T-cell (primary cell): ENCODE measurements around the gene CD160. TPM values are rescaled to one million over a fixed set of nuclear protein-coding genes. Genes with fewer than 3 reads are reported as not detected.

Experiments used
- ATAC-seq, 4 experiments: fragments of 200-7000 bp in 3 of 4; fragments of 150-1000 bp in 1 of 4; cut with Tn5 transposase; replicated peaks in 1 of 4; 1 replicate in 3 of 4; 2 replicates in 1 of 4; pipeline ENCODE4 v1.10.0; 2021; ENCODE audit warnings: moderate library complexity in 3 of 4, mild to moderate bottlenecking in 2 of 4, moderate number of reproducible peaks in 1 of 4
- CTCF ChIA-PET, 2 donors: fragments of 300-600 bp; sonication (Branson Sonifier 250); formaldehyde crosslinking; loops; one replicate each; lab custom pipeline; 2022; ENCODE audit warnings: antibody characterized with exemption in 2 of 2; lab: Charles Lee
- POLR2A ChIA-PET, 2 donors: fragments of 300-600 bp; sonication (Branson Sonifier 250); formaldehyde crosslinking; loops; one replicate each; lab custom pipeline; 2022; ENCODE audit warnings: antibody characterized with exemption in 2 of 2; lab: Charles Lee
- DNase-seq, 35 experiments: peaks; one replicate each; pipeline versions ENCODE4 v3.0.0 to v3.0.0-alpha.2; 2013 to 2023
- H3K27ac ChIP-seq: one replicate; pipeline ENCODE4 v1.5.1; 2013; ENCODE audit warnings: low read length
- H3K27me3 ChIP-seq, 2 experiments: replicated peaks in 1 of 2; 1 replicate in 1 of 2; 2 replicates in 1 of 2; pipeline versions ENCODE4 v1.6.1 to v1.7.0; 2013; ENCODE audit warnings: low read length in 1 of 2, mixed read lengths in 1 of 2; ENCODE audit not compliant: control insufficient read depth in 2 of 2, insufficient read depth in 2 of 2; ENCODE audit errors: extremely low read depth in 1 of 2
- H3K36me3 ChIP-seq, 2 donors: 1 replicate in 1 of 2; 2 replicates in 1 of 2; pipeline versions ENCODE4 v1.6.1 to v1.7.0; 2013; ENCODE audit warnings: low read length in 1 of 2; ENCODE audit not compliant: control insufficient read depth in 2 of 2, insufficient read depth in 1 of 2; ENCODE audit errors: extremely low read depth in 1 of 2
- H3K4me1 ChIP-seq, 2 experiments: 1 replicate in 1 of 2; 2 replicates in 1 of 2; pipeline versions ENCODE4 v1.6.1 to v1.7.0; 2013; ENCODE audit warnings: low read length in 2 of 2, mixed read lengths in 1 of 2; ENCODE audit not compliant: insufficient read depth in 2 of 2, control insufficient read depth in 1 of 2; ENCODE audit errors: extremely low read depth in 1 of 2
- H3K4me3 ChIP-seq, 2 donors: 1 replicate in 1 of 2; 2 replicates in 1 of 2; pipeline versions ENCODE4 v1.5.1 to v1.7.0; 2013; ENCODE audit warnings: mild to moderate bottlenecking in 2 of 2, low read length in 1 of 2, moderate library complexity in 1 of 2; ENCODE audit not compliant: control insufficient read depth in 1 of 2; ENCODE audit errors: extremely low read depth in 1 of 2
- H3K9me3 ChIP-seq: 2 replicates; pipeline ENCODE4 v1.7.0; 2013
- H3K27ac Mint-ChIP-seq, 2 donors: one replicate each; pipeline ENCODE4 v1.8.0; 2020 to 2021; ENCODE audit warnings: mild to moderate bottlenecking in 2 of 2, mixed read lengths in 2 of 2
- H3K27me3 Mint-ChIP-seq, 2 donors: one replicate each; pipeline ENCODE4 v1.8.0; 2021 to 2022; ENCODE audit warnings: mixed read lengths in 2 of 2
- H3K36me3 Mint-ChIP-seq: one replicate; pipeline ENCODE4 v1.8.0; 2021; ENCODE audit warnings: mixed read lengths
- H3K4me1 Mint-ChIP-seq, 3 donors: one replicate each; pipeline ENCODE4 v1.8.0; 2020 to 2022; ENCODE audit warnings: mixed read lengths in 3 of 3, mild to moderate bottlenecking in 1 of 3
- H3K4me3 Mint-ChIP-seq, 3 donors: one replicate each; pipeline ENCODE4 v1.8.0; 2020 to 2022; ENCODE audit warnings: mild to moderate bottlenecking in 3 of 3, mixed read lengths in 3 of 3, moderate library complexity in 3 of 3
- H3K9me3 Mint-ChIP-seq, 3 donors: one replicate each; pipeline ENCODE4 v1.8.0; 2020 to 2022; ENCODE audit warnings: mixed read lengths in 3 of 3
- WGBS: methylation state at CpG from one replicate; pipeline ENCODE4 v1.1.5; 2013; ENCODE audit warnings: missing lambda C conversion rate; ENCODE audit not compliant: insufficient coverage; 5-methylcytosine and 5-hydroxymethylcytosine counted together
- total RNA-seq, 35 experiments: library from RNA in 6 of 35; stranded (reverse) in 6 of 35; fragments of 120-200 nt in 1 of 35; gene quantifications; one replicate each; pipeline versions ENCODE4 v1.2.1 to v1.2.4 and lab custom pipeline; 2013 to 2026

CD160 gene
- total RNA-seq, 5 donors from 2014 or later (not counting 1 experiment from before 2014, with no cell fraction given): 0.53 to 9.1 (median 1.7) TPM

DNA sequence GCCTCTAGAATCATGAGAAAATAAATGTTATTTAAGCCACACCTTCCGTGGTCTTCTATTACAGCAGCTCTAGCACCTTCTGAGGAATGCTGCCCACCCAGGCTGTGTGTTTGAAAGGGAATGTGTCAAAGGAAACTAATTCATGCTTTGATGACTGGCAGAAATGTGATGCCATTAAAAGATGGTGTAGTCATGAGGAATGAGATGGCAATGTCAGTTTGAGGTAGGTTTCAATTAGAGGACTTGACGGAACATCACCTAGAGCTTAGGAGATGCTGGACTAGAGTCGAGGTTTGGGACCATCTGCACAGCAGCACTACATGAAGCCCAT, 22.7 kb upstream of the CD160 start:
- Mint-ChIP-seq H3K27ac (no peak overlapping the region), H3K27me3 (no peaks in the 10 kb centered on the region), H3K4me1 (peaks cover 0 to 5% (median 0%) of the 10 kb centered on the region in 3 donors), H3K9me3 (no peaks in the 10 kb centered on the region), H3K36me3 (no peaks in the 10 kb centered on the region), H3K4me3 (no peak overlapping the region)
- ATAC-seq (no peak), DNase-seq (no peak)
- Histone ChIP-seq H3K36me3 (no peaks in the 10 kb centered on the region), H3K4me1 (peaks cover 0 to 3% of the 10 kb centered on the region in 2 experiments), H3K4me3 (no peak overlapping the region), H3K27ac (no peak overlapping the region), H3K9me3 (no peaks in the 10 kb centered on the region), H3K27me3 (no peaks in the 10 kb centered on the region)
- 100% methylated on average over 2 of the region's 3 CpGs for WGBS
- ChIA-PET CTCF (no interaction called here), POLR2A (no interaction called here)

DNA sequence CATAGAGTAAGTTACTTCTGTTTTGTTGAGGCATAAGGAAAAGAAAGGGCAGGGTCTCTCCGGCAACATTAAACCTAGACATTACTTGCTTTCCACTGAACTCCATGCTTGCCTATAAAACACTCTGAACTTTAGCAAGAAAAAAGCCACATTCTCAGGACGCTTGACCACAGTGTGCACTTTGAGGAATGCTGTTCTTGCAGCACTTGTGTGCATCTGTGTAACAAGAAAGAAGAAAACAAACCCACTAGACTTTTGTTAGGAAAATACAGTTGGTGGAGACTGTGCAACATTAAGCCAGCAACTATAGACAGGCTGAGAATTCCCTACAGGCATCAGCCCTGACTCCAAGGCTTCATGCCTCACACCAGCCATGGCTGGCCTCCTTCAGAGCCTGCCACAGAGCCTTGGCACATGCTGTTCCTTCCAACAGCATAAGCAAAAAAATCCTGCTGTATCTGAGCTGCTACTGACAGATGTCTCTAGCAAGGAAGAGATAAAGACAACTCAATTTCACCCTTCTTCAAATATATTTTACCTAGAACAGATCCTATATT, 17.9 kb upstream of the CD160 start:
- WGBS: 100% methylated on average over 1 of the region's 2 CpGs
- no peaks in the 10 kb centered on the region for H3K9me3 Mint-ChIP-seq
- no peak overlapping the region for H3K27ac ChIP-seq
- CTCF ChIA-PET: no interaction called here
- no peaks in the 10 kb centered on the region for H3K27me3 Mint-ChIP-seq
- H3K4me1 ChIP-seq: no peaks in the 10 kb centered on the region
- no peaks in the 10 kb centered on the region for H3K36me3 Mint-ChIP-seq
- no peak overlapping the region for H3K4me3 Mint-ChIP-seq
- DNase-seq (no peak), ATAC-seq (no peak)
- H3K27me3 ChIP-seq: no peaks in the 10 kb centered on the region
- H3K36me3 ChIP-seq: no peaks in the 10 kb centered on the region
- POLR2A ChIA-PET: no interaction called here
- no peaks in the 10 kb centered on the region for H3K4me1 Mint-ChIP-seq
- H3K27ac Mint-ChIP-seq: no peak overlapping the region
- no peak overlapping the region for H3K4me3 ChIP-seq
- H3K9me3 ChIP-seq: no peaks in the 10 kb centered on the region

- H3K4me3 Mint-ChIP-seq: no peak overlapping the region
- CTCF ChIA-PET: no interaction called here
Observed at GRCh38 chr1:145702052-145702451, 17.2 kb upstream of the CD160 start.

DNA sequence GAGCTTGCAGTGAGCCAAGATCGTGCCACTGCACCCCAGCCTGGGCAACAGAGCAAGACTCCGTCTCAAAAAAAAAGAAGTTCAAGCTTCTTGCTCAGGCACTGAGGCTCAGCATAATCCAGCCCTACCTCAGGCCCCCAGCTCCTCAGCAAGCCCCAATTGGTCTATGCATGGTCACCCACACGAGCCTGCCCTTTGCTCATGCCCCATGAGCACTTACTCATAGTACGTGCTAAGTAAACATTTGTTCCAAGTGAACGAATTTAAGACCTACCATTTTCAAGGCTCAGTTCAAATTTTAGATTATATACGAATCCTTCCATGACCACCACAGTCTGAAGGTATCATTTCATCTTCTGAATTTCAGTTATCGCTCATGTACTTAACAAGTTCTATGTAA, 16.5 kb upstream of the CD160 start:
- no peaks in the 10 kb centered on the region for H3K27me3 ChIP-seq
- CTCF ChIA-PET: no interaction called here
- ATAC-seq (no peak), DNase-seq (no peak)
- Mint-ChIP-seq H3K9me3 (no peaks in the 10 kb centered on the region), H3K36me3 (no peaks in the 10 kb centered on the region), H3K4me1 (no peaks in the 10 kb centered on the region), H3K4me3 (no peak overlapping the region), H3K27me3 (no peaks in the 10 kb centered on the region), H3K27ac (no peak overlapping the region)
- H3K27ac ChIP-seq: no peak overlapping the region
- no peak overlapping the region for H3K4me3 ChIP-seq
- H3K9me3 ChIP-seq: no peaks in the 10 kb centered on the region
- 87% methylated on average over 6 of the region's 7 CpGs for WGBS
- POLR2A ChIA-PET: no interaction called here
- no peaks in the 10 kb centered on the region for H3K36me3 ChIP-seq
- no peaks in the 10 kb centered on the region for H3K4me1 ChIP-seq

More at GRCh38 chr1:145702052-145702451, 17.2 kb upstream of the CD160 start:
- Histone ChIP-seq H3K9me3 (no peaks in the 10 kb centered on the region), H3K4me3 (no peak overlapping the region), H3K27me3 (no peaks in the 10 kb centered on the region), H3K4me1 (no peaks in the 10 kb centered on the region), H3K27ac (no peak overlapping the region), H3K36me3 (no peaks in the 10 kb centered on the region)
- no peaks in the 10 kb centered on the region for H3K4me1 Mint-ChIP-seq
- WGBS: no CpG with 5 or more reads among the region's 2 CpGs
- DNase-seq: no peak
- no peaks in the 10 kb centered on the region for H3K36me3 Mint-ChIP-seq
- no peaks in the 10 kb centered on the region for H3K9me3 Mint-ChIP-seq
- no peak for ATAC-seq
- POLR2A ChIA-PET: no interaction called here
- no peaks in the 10 kb centered on the region for H3K27me3 Mint-ChIP-seq
- H3K27ac Mint-ChIP-seq: no peak overlapping the region

- no peaks in the 10 kb centered on the region for H3K4me1 Mint-ChIP-seq
- Histone ChIP-seq H3K36me3 (no peaks in the 10 kb centered on the region), H3K9me3 (no peaks in the 10 kb centered on the region), H3K27ac (no peak overlapping the region), H3K4me3 (no peak overlapping the region), H3K27me3 (no peaks in the 10 kb centered on the region), H3K4me1 (no peaks in the 10 kb centered on the region)
- DNase-seq: no peak
- no peaks in the 10 kb centered on the region for H3K9me3 Mint-ChIP-seq
- no peaks in the 10 kb centered on the region for H3K36me3 Mint-ChIP-seq
- H3K4me3 Mint-ChIP-seq: no peak overlapping the region
- POLR2A ChIA-PET: no interaction called here
- no peak overlapping the region for H3K27ac Mint-ChIP-seq
- ATAC-seq: no peak
- H3K27me3 Mint-ChIP-seq: no peaks in the 10 kb centered on the region
- CTCF ChIA-PET: no interaction called here
- 94% methylated on average over 3 of the region's 7 CpGs for WGBS
Observed at GRCh38 chr1:145705622-145706021, 13.7 kb upstream of the CD160 start.

- H3K4me3 ChIP-seq: no peak overlapping the region
- no peak overlapping the region for H3K4me3 Mint-ChIP-seq
- H3K4me1 Mint-ChIP-seq: no peaks in the 10 kb centered on the region
- DNase-seq (no peak), ATAC-seq (no peak)
- ChIA-PET POLR2A (no interaction called here), CTCF (no interaction called here)
- WGBS: no CpG with 5 or more reads among the region's 2 CpGs
- no peak overlapping the region for H3K27ac ChIP-seq
- no peaks in the 10 kb centered on the region for H3K4me1 ChIP-seq
- H3K36me3 Mint-ChIP-seq: no peaks in the 10 kb centered on the region
- no peaks in the 10 kb centered on the region for H3K27me3 ChIP-seq
- H3K27ac Mint-ChIP-seq: no peak overlapping the region
- no peaks in the 10 kb centered on the region for H3K9me3 ChIP-seq
- H3K9me3 Mint-ChIP-seq: no peaks in the 10 kb centered on the region
- H3K36me3 ChIP-seq: no peaks in the 10 kb centered on the region
- H3K27me3 Mint-ChIP-seq: no peaks in the 10 kb centered on the region
Observed at GRCh38 chr1:145706086-145706664, 13.1 kb upstream of the CD160 start.
